HG03469 (cell line): ENCODE measurements around the gene NRXN2.

ENCODE experiments used
- ATAC-seq: cut with Tn5 transposase; IDR thresholded peaks from one replicate; pipeline ENCODE4 v1.9.1; 2021; ENCODE audit warnings: mild to moderate bottlenecking, moderate library complexity, moderate number of reproducible peaks; ENCODE audit not compliant: unreplicated experiment

The NRXN2 gene

GRCh38 chr11:64654439-64654838 is 68.6 kb downstream of the NRXN2 start:
- no peak for ATAC-seq

- ATAC-seq = no peak
Measured at GRCh38 chr11:64653388-64653973, 69.5 kb downstream of the NRXN2 start.

GRCh38 chr11:64652586-64653387 is 70.2 kb downstream of the NRXN2 start:
- ATAC-seq = no peak

- no peak for ATAC-seq
Measured at GRCh38 chr11:64650923-64651523, 72.0 kb downstream of the NRXN2 start.

- ATAC-seq = no peak
Measured at GRCh38 chr11:64649291-64649697, 73.7 kb downstream of the NRXN2 start.

GRCh38 chr11:64648551-64648950 is 74.4 kb downstream of the NRXN2 start:
- ATAC-seq = no peak

GRCh38 chr11:64647019-64647779 is 75.8 kb downstream of the NRXN2 start:
- no peak for ATAC-seq

- ATAC-seq = no peak
Measured at GRCh38 chr11:64644647-64645275, 78.2 kb downstream of the NRXN2 start.

- ATAC-seq = no peak
Measured at GRCh38 chr11:64643920-64644646, 78.9 kb downstream of the NRXN2 start.

GRCh38 chr11:64643256-64643881 is 79.6 kb downstream of the NRXN2 start:
- no peak for ATAC-seq

GRCh38 chr11:64642871-64643255 is 80.1 kb downstream of the NRXN2 start:
- ATAC-seq = no peak

GRCh38 chr11:64642418-64642735 is 80.6 kb downstream of the NRXN2 start:
- no peak for ATAC-seq

- ATAC-seq = no peak
Measured at GRCh38 chr11:64641596-64642417, 81.2 kb downstream of the NRXN2 start.

GRCh38 chr11:64639885-64640284 is 83.1 kb downstream of the NRXN2 start:
- no peak for ATAC-seq

GRCh38 chr11:64638829-64639228 is 84.2 kb downstream of the NRXN2 start:
- no peak for ATAC-seq

GRCh38 chr11:64638018-64638665 is 84.9 kb downstream of the NRXN2 start:
- ATAC-seq = no peak

GRCh38 chr11:64637334-64638017 is 85.5 kb downstream of the NRXN2 start:
- ATAC-seq = no peak

GRCh38 chr11:64633555-64634159 is 89.3 kb downstream of the NRXN2 start:
- ATAC-seq = no peak
